Measurements from ENCODE around the gene AGTPBP1. TPM values are rescaled to one million over a fixed set of nuclear protein-coding genes. Genes with fewer than 3 reads are reported as not detected.
A peak's percentile ranks its signal among the peaks of the same experiment; 100 is the strongest.

The AGTPBP1 gene
- total RNA-seq, 1 donor from 2014 or later, result 25.1 TPM

DNA sequence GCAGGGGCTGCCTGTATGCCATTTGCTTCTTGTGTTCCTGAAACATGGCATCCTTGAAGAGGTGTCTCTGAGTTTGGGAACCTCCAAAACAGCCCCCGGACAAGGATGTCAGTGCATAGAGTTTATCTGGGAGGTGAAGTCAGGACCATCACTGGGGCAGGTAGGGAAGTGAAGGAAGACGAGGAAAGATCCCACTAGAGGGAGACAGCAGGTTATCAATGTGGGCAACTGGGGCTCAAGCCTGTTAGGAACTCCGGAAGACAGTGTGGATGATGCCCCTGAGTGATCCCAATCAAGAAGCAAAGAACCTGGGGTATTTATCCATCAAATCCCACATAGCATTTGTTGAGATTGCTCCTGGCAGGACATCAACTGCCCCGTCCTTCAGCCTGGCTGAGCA lies 233.1 kb downstream of the AGTPBP1 start:
- Mint-ChIP-seq H3K4me3 (ENCODE audit: unreplicated experiment) (no peak overlapping the region), H3K4me1 (ENCODE audit: low read depth) (no peaks in the 10 kb centered on the region), H3K9me3 (ENCODE audit: low read depth) (no peaks in the 10 kb centered on the region), H3K27me3 (ENCODE audit: low read depth) (peaks cover 11% of the 10 kb centered on the region), H3K36me3 (ENCODE audit: low read depth) (no peaks in the 10 kb centered on the region), H3K27ac (ENCODE audit: unreplicated experiment) (no peak overlapping the region)
- TF ChIP-seq CTCF (IDR thresholded peaks at IDR 0.05), result peak; percentile 37
- DNase-seq (ENCODE audit: low spot score), result no peak

DNA sequence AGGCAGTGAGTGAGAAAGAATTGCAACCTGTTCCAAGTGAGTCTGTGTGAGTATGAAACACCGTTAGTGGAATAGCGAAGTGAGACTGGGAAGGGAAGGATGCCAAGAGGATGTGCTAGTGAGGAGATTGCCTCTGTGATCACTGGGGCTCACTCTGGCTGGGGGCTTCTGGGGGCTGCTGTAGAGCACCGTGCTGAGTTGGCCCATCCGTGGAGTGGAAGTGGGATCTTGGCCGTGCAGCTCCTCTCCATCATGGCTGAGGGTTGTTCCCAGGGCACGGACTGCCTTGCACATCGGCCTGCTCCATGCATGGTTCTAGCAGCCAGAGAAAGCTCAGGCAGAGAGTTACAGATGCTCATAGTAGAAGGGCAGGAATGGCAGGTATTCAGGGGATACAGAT lies 236.1 kb downstream of the AGTPBP1 start:
- H3K36me3 Mint-ChIP-seq (ENCODE audit: low read depth), result no peaks in the 10 kb centered on the region
- no peak for TF ChIP-seq CTCF (IDR thresholded peaks at IDR 0.05)
- no peak overlapping the region for H3K4me3 Mint-ChIP-seq (ENCODE audit: unreplicated experiment)
- no peaks in the 10 kb centered on the region for H3K4me1 Mint-ChIP-seq (ENCODE audit: low read depth)
- H3K27me3 Mint-ChIP-seq (ENCODE audit: low read depth), result peaks cover 10% of the 10 kb centered on the region
- H3K9me3 Mint-ChIP-seq (ENCODE audit: low read depth), result peaks cover 5% of the 10 kb centered on the region
- no peak overlapping the region for H3K27ac Mint-ChIP-seq (ENCODE audit: unreplicated experiment)
- DNase-seq (ENCODE audit: low spot score), result no peak

DNA sequence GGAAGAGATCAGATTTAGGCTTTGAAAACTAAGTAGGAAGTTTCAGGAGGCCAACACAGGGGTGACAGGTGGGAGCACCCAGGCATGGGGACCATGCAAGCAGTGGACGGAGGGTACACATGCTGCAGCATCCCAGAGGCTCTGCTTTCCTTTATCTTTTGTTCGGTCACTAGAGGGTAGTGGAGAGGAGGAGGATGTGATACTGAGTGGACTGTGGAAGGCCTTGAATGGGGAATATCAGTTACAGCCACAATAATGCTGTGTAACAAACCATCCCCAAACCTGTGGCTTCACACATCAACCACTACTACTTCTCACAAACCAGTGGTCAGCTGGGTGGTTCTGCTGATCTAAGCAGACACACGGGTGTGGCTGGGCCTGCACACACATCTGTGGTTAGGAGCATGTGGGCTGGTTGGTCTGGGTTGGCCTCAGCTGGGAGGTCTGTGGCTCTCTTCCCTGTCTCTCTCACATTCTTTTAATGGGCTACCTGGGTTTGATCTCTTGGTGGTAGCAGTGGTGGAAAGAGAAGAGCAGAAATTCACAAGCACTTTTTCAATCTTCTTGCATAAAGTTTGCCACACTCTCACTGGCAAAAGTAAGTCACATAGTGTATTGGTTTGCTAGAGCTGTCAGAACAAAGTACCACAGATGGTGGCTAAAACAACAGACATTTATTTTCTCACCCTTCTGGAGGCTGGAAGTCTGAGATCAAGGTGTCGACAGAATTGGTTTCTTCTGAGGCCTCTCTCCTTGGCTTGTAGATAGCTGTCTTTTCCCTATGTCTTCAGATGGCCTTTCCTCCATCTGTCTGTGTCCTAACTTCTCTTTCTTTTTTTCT lies 238.7 kb downstream of the AGTPBP1 start:
- Mint-ChIP-seq H3K36me3 (ENCODE audit: low read depth) (no peaks in the 10 kb centered on the region), H3K4me1 (ENCODE audit: low read depth) (no peaks in the 10 kb centered on the region), H3K27ac (ENCODE audit: unreplicated experiment) (no peak overlapping the region), H3K27me3 (ENCODE audit: low read depth) (peaks cover 4% of the 10 kb centered on the region), H3K4me3 (ENCODE audit: unreplicated experiment) (no peak overlapping the region), H3K9me3 (ENCODE audit: low read depth) (peaks cover 24% of the 10 kb centered on the region)
- DNase-seq (ENCODE audit: low spot score), result no peak
- peak; percentile 15 for TF ChIP-seq CTCF (IDR thresholded peaks at IDR 0.05)

- Mint-ChIP-seq H3K27me3 (ENCODE audit: low read depth) (peaks cover 10% of the 10 kb centered on the region), H3K36me3 (ENCODE audit: low read depth) (peaks cover 3% of the 10 kb centered on the region), H3K9me3 (ENCODE audit: low read depth) (peaks cover 28% of the 10 kb centered on the region), H3K4me1 (ENCODE audit: low read depth) (no peaks in the 10 kb centered on the region), H3K4me3 (ENCODE audit: unreplicated experiment) (no peak overlapping the region), H3K27ac (ENCODE audit: unreplicated experiment) (no peak overlapping the region)
- no peak for TF ChIP-seq CTCF (IDR thresholded peaks at IDR 0.05)
- no peak for DNase-seq (ENCODE audit: low spot score)
Observed at GRCh38 chr9:85501882-85502281, 239.9 kb downstream of the AGTPBP1 start.

DNA sequence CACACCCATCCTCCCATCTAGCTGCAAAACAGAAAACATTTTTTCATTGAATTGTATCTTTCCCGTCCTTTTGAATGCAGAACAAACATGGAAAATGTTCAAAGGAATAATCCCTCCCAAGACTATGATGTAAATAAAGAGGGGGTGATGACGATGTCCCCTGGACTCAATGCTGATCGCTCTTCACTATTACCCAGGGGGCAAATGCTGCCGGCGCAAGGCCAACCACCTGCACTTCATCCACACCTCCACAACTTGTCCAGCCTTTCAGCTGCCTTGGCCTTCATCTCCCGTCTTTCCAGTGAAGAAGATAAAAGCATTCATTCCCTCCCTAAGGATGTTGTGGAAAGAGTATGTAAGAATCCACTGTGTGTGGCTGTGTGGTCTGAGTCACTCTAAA lies 240.3 kb downstream of the AGTPBP1 start:
- Mint-ChIP-seq H3K4me3 (ENCODE audit: unreplicated experiment) (no peak overlapping the region), H3K36me3 (ENCODE audit: low read depth) (peaks cover 3% of the 10 kb centered on the region), H3K27ac (ENCODE audit: unreplicated experiment) (no peak overlapping the region), H3K27me3 (ENCODE audit: low read depth) (peaks cover 13% of the 10 kb centered on the region), H3K4me1 (ENCODE audit: low read depth) (no peaks in the 10 kb centered on the region), H3K9me3 (ENCODE audit: low read depth) (peaks cover 32% of the 10 kb centered on the region)
- TF ChIP-seq CTCF (IDR thresholded peaks at IDR 0.05), result no peak
- no peak for DNase-seq (ENCODE audit: low spot score)

Other genes with a start within 250 kb of the AGTPBP1 start
- gene NAA35, start 199.2 kb upstream of the AGTPBP1 start, total RNA-seq, result 18.6 to 21.5 TPM (median 20.7 TPM) in 3 replicates

All from chondrocyte (in vitro differentiated cells).